NT2/D1 (cell line): ENCODE data around the gene FOXP1.

ENCODE experiments used
- SUZ12 ChIP-seq: IDR thresholded peaks from 2 replicates; pipeline ENCODE4 v1.6.1; 2011; ENCODE audit not compliant: insufficient read length, insufficient read depth; ENCODE audit errors: extremely low read depth
- YY1 ChIP-seq: IDR thresholded peaks from 2 replicates; pipeline ENCODE4 v1.6.1; 2011; ENCODE audit not compliant: insufficient read length, insufficient read depth
- ZNF274 ChIP-seq: IDR thresholded peaks from 2 replicates; pipeline ENCODE4 v1.6.1; 2011; ENCODE audit warnings: mild to moderate bottlenecking, low read depth, low read length

GRCh38 chr3:71130471-71131374 is 452.8 kb downstream of the FOXP1 start:
- TF ChIP-seq SUZ12 (no peak), YY1 (no peak), ZNF274 (no peak)
